ENCODE data around the gene TMEM94.

DNA sequence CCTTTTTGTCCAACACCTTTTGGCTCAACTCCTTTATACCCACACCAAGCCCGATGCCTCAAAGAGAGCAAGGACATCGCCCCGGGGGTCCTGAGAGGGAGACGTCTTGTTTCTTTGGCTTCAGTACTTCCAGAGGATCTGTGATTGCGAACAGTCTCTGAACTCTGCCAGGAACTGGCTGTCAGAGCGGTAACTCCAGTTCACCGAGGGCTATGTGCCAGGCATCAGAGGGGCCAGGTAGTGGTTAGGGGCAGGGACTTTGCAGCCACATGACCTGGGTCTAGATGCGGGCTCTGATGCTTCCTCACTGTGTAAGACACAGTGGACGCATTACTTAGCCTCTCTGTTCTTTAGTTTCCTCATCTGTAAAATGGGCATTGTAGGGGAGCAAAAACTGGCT, 90.7 kb downstream of the TMEM94 start:
- TF ChIP-seq, protein P1, sequence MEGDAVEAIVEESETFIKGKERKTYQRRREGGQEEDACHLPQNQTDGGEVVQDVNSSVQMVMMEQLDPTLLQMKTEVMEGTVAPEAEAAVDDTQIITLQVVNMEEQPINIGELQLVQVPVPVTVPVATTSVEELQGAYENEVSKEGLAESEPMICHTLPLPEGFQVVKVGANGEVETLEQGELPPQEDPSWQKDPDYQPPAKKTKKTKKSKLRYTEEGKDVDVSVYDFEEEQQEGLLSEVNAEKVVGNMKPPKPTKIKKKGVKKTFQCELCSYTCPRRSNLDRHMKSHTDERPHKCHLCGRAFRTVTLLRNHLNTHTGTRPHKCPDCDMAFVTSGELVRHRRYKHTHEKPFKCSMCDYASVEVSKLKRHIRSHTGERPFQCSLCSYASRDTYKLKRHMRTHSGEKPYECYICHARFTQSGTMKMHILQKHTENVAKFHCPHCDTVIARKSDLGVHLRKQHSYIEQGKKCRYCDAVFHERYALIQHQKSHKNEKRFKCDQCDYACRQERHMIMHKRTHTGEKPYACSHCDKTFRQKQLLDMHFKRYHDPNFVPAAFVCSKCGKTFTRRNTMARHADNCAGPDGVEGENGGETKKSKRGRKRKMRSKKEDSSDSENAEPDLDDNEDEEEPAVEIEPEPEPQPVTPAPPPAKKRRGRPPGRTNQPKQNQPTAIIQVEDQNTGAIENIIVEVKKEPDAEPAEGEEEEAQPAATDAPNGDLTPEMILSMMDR (IDR thresholded peaks at IDR 0.05; ENCODE audit: poor library complexity), result no peak
- no peak for TF ChIP-seq EZH2 (IDR thresholded peaks at IDR 0.05; ENCODE audit: borderline replicate concordance)
- no peak for TF ChIP-seq EZH2phosphoT487 (IDR thresholded peaks at IDR 0.05; ENCODE audit: low read depth, severe bottlenecking, unreplicated experiment)

All from hepatocyte (in vitro differentiated cells).